Endodermal cell (in vitro differentiated cells): ENCODE data around the gene NDEL1. TPM values are rescaled to one million over a fixed set of nuclear protein-coding genes. Genes with fewer than 3 reads are reported as not detected.

Source experiments
- DNase-seq: peaks from one replicate; pipeline ENCODE4 v3.0.0-alpha.2; 2017
- H3K27ac ChIP-seq: 2 replicates; pipeline ENCODE4 v1.5.1; 2013; ENCODE audit warnings: mild to moderate bottlenecking, low read depth, low read length, moderate library complexity
- H3K27me3 ChIP-seq: 2 replicates; pipeline ENCODE4 v1.6.1; 2013; ENCODE audit warnings: mild to moderate bottlenecking, low read length, moderate library complexity; ENCODE audit not compliant: insufficient read depth, control insufficient read depth, poor library complexity, severe bottlenecking
- H3K36me3 ChIP-seq: 2 replicates; pipeline ENCODE4 v1.7.0; 2013; ENCODE audit warnings: mild to moderate bottlenecking, low read length, moderate library complexity; ENCODE audit not compliant: control insufficient read depth, insufficient read depth
- H3K4me1 ChIP-seq: one replicate; pipeline ENCODE4 v1.7.0; 2013; ENCODE audit warnings: low read length; ENCODE audit not compliant: control insufficient read depth, insufficient read depth
- H3K4me3 ChIP-seq: 2 replicates; pipeline ENCODE4 v1.5.1; 2013; ENCODE audit warnings: mild to moderate bottlenecking, low read length, moderate library complexity
- H3K9ac ChIP-seq: 2 replicates; pipeline ENCODE4 v1.6.1; 2013; ENCODE audit warnings: mild to moderate bottlenecking, low read length, moderate library complexity; ENCODE audit not compliant: poor library complexity, severe bottlenecking; ENCODE audit errors: extremely low read depth
- H3K9me3 ChIP-seq: 2 replicates; pipeline ENCODE4 v1.6.1; 2013; ENCODE audit warnings: mild to moderate bottlenecking, low read length, moderate library complexity; ENCODE audit not compliant: control insufficient read depth
- H3K27ac Mint-ChIP-seq: 2 replicates; pipeline ENCODE4 v1.8.0; 2020; ENCODE audit warnings: mixed read lengths
- H3K27me3 Mint-ChIP-seq: 2 replicates; pipeline ENCODE4 v1.8.0; 2021; ENCODE audit warnings: mild to moderate bottlenecking, mixed read lengths; ENCODE audit not compliant: insufficient read depth
- H3K36me3 Mint-ChIP-seq: 2 replicates; pipeline ENCODE4 v1.8.0; 2020; ENCODE audit warnings: low read depth, mixed read lengths
- H3K4me1 Mint-ChIP-seq: 2 replicates; pipeline ENCODE4 v1.8.0; 2020; ENCODE audit warnings: mixed read lengths
- H3K4me3 Mint-ChIP-seq: 2 replicates; pipeline ENCODE4 v1.8.0; 2020; ENCODE audit warnings: mild to moderate bottlenecking, moderate library complexity, mixed read lengths
- H3K9me3 Mint-ChIP-seq: 2 replicates; pipeline ENCODE4 v1.8.0; 2020; ENCODE audit warnings: mild to moderate bottlenecking, mixed read lengths
- CTCF ChIP-seq: fragments of 200-600 bp; sonication (generic); conservative IDR thresholded peaks from 2 replicates; pipeline ENCODE4 v1.5.0; 2021; ENCODE audit warnings: antibody characterized with exemption, mild to moderate bottlenecking
- whole genome bisulfite sequencing, 2 experiments: methylation state at CpG; one replicate each; pipeline versions ENCODE4 v1.1.5 to v1.1.7; 2013; ENCODE audit warnings: missing lambda C conversion rate in 2 of 2, mixed read lengths in 1 of 2; ENCODE audit not compliant: insufficient coverage in 1 of 2, insufficient read length in 1 of 2; 5-methylcytosine and 5-hydroxymethylcytosine counted together
- total RNA-seq, 2 donors: library from RNA; stranded (reverse); fragmentation: NEBNext Ultra II Directional in 1 of 2; extraction: Animal tissue kit (Norgen Biotek cat#: 25700) in 1 of 2; gene quantifications; 2 replicates in 1 of 2; 3 replicates in 1 of 2; pipeline ENCODE4 v1.2.1, GENCODE V29; 2021

The NDEL1 gene
- total RNA-seq, 2 donors from 2014 or later: 60.4 to 61.2 TPM

- Mint-ChIP-seq H3K27me3 (no peaks in the 10 kb centered on the region), H3K27ac (peak overlapping the region; percentile 70), H3K4me3 (no peak overlapping the region), H3K9me3 (no peaks in the 10 kb centered on the region), H3K4me1 (peaks cover 5% of the 10 kb centered on the region), H3K36me3 (peaks cover 57% of the 10 kb centered on the region)
- no peak for DNase-seq
- 92 to 96% methylated on average over 3 of the region's 3 CpGs for WGBS, 2 experiments
- Histone ChIP-seq H3K4me3 (no peak overlapping the region), H3K27me3 (no peaks in the 10 kb centered on the region), H3K36me3 (peaks cover 95% of the 10 kb centered on the region), H3K27ac (no peak overlapping the region), H3K4me1 (no peaks in the 10 kb centered on the region), H3K9me3 (no peaks in the 10 kb centered on the region), H3K9ac (no peak overlapping the region)
- TF ChIP-seq CTCF: no peak
Measured at GRCh38 chr17:8459831-8460230, 24.1 kb downstream of the NDEL1 start.

GRCh38 chr17:8462564-8462963 lies 26.9 kb downstream of the NDEL1 start:
- Histone ChIP-seq H3K36me3 (peaks cover 96% of the 10 kb centered on the region), H3K27me3 (no peaks in the 10 kb centered on the region), H3K4me1 (no peaks in the 10 kb centered on the region), H3K9ac (no peak overlapping the region), H3K9me3 (no peaks in the 10 kb centered on the region), H3K4me3 (no peak overlapping the region), H3K27ac (no peak overlapping the region)
- no peak for DNase-seq
- Mint-ChIP-seq H3K27ac (peak overlapping the region; percentile 62), H3K4me1 (peaks cover 7% of the 10 kb centered on the region), H3K4me3 (no peak overlapping the region), H3K36me3 (peaks cover 44% of the 10 kb centered on the region), H3K9me3 (no peaks in the 10 kb centered on the region), H3K27me3 (no peaks in the 10 kb centered on the region)
- no peak for TF ChIP-seq CTCF
- 70 to 100% methylated on average over 1 to 5 of the region's 5 CpGs for WGBS, 2 experiments

GRCh38 chr17:8463099-8463498 lies 27.4 kb downstream of the NDEL1 start:
- Histone ChIP-seq H3K9ac (no peak overlapping the region), H3K27me3 (no peaks in the 10 kb centered on the region), H3K27ac (no peak overlapping the region), H3K9me3 (no peaks in the 10 kb centered on the region), H3K36me3 (peaks cover 96% of the 10 kb centered on the region), H3K4me1 (no peaks in the 10 kb centered on the region), H3K4me3 (no peak overlapping the region)
- H3K36me3 Mint-ChIP-seq: peaks cover 47% of the 10 kb centered on the region
- H3K27ac Mint-ChIP-seq: peak overlapping the region; percentile 62
- H3K4me3 Mint-ChIP-seq: no peak overlapping the region
- peaks cover 7% of the 10 kb centered on the region for H3K4me1 Mint-ChIP-seq
- no peaks in the 10 kb centered on the region for H3K9me3 Mint-ChIP-seq
- no peak for DNase-seq
- TF ChIP-seq CTCF: no peak
- no peaks in the 10 kb centered on the region for H3K27me3 Mint-ChIP-seq
- 89 to 93% methylated on average over 1 to 5 of the region's 5 CpGs for WGBS, 2 experiments
